Liver (tissue), 9 donors: ENCODE measurements around the gene CAPN7. TPM values are rescaled to one million over a fixed set of nuclear protein-coding genes. Genes with fewer than 3 reads are reported as not detected.
"Not testable (repeated sequence)": the region's sequence is repeated elsewhere in the genome, so short reads cannot be mapped to it uniquely, and the experiment has no call there.

Experiments
- DNase-seq: peaks from one replicate; pipeline ENCODE4 v3.0.0-alpha.2; 2017; ENCODE audit warnings: low spot score
- H3K27ac ChIP-seq, 2 donors: one replicate each; pipeline ENCODE4 v1.7.0; 2013; ENCODE audit warnings: inconsistent platforms in 2 of 2, low read length in 2 of 2, control low read depth in 1 of 2, low read depth in 1 of 2, mild to moderate bottlenecking in 1 of 2
- H3K27me3 ChIP-seq, 4 donors: one replicate each; pipeline versions ENCODE4 v1.6.1 to v1.7.0; 2013; ENCODE audit warnings: low read length in 3 of 4, inconsistent platforms in 1 of 4, mild to moderate bottlenecking in 1 of 4, moderate library complexity in 1 of 4; ENCODE audit not compliant: control insufficient read depth in 4 of 4, insufficient read depth in 4 of 4
- H3K36me3 ChIP-seq, 4 donors: one replicate each; pipeline versions ENCODE4 v1.6.1 to v1.7.0; 2013; ENCODE audit warnings: low read length in 3 of 4, mild to moderate bottlenecking in 3 of 4, low read depth in 1 of 4, moderate library complexity in 1 of 4; ENCODE audit not compliant: control insufficient read depth in 4 of 4, insufficient read depth in 3 of 4
- H3K4me1 ChIP-seq, 4 donors: one replicate each; pipeline versions ENCODE4 v1.6.1 to v1.7.0; 2013; ENCODE audit warnings: low read length in 3 of 4, mild to moderate bottlenecking in 3 of 4, moderate library complexity in 1 of 4; ENCODE audit not compliant: control insufficient read depth in 4 of 4, insufficient read depth in 4 of 4
- H3K4me3 ChIP-seq, 3 donors: one replicate each; pipeline versions ENCODE4 v1.6.1 to v1.7.0; 2013; ENCODE audit warnings: low read length in 3 of 3, control low read depth in 1 of 3, low read depth in 1 of 3, mild to moderate bottlenecking in 1 of 3
- H3K9ac ChIP-seq, 2 donors: one replicate each; pipeline ENCODE4 v1.7.0; 2013; ENCODE audit warnings: low read length in 2 of 2, mild to moderate bottlenecking in 2 of 2, moderate library complexity in 2 of 2, control low read depth in 1 of 2, low read depth in 1 of 2
- H3K9me3 ChIP-seq, 4 donors: one replicate each; pipeline versions ENCODE4 v1.6.1 to v1.7.0; 2013; ENCODE audit warnings: low read length in 3 of 4; ENCODE audit not compliant: control insufficient read depth in 4 of 4
- ATF3 ChIP-seq: IDR thresholded peaks from 2 replicates; pipeline ENCODE4 v1.6.1; 2016; ENCODE audit warnings: antibody characterized with exemption
- CTCF ChIP-seq: fragments of 150-350 bp; IDR thresholded peaks from 2 replicates; pipeline ENCODE4 v1.5.1; 2017; ENCODE audit warnings: improper control_type of control experiment, low read depth, low read length; ENCODE audit not compliant: missing input control
- EGR1 ChIP-seq, 2 donors: IDR thresholded peaks; 2 replicates each; pipeline ENCODE4 v1.6.1; 2016 to 2018; ENCODE audit warnings: antibody characterized with exemption in 2 of 2, low read depth in 2 of 2
- FOXA1 ChIP-seq: IDR thresholded peaks from 2 replicates; pipeline ENCODE4 v1.6.1; 2016; ENCODE audit warnings: antibody characterized with exemption
- FOXA2 ChIP-seq: IDR thresholded peaks from 2 replicates; pipeline ENCODE4 v1.6.1; 2016; ENCODE audit warnings: antibody characterized with exemption
- GABPA ChIP-seq, 2 donors: IDR thresholded peaks in 1 of 2; conservative IDR thresholded peaks in 1 of 2; 2 replicates each; pipeline ENCODE4 v1.6.1; 2016; ENCODE audit warnings: antibody characterized with exemption in 2 of 2, mild to moderate bottlenecking in 1 of 2, moderate library complexity in 1 of 2
- HNF4A ChIP-seq, 2 donors: conservative IDR thresholded peaks; 2 replicates each; pipeline ENCODE4 v1.6.1; 2016; ENCODE audit warnings: antibody characterized with exemption in 2 of 2, mild to moderate bottlenecking in 2 of 2
- HNF4G ChIP-seq: IDR thresholded peaks from 2 replicates; pipeline ENCODE4 v1.6.1; 2016; ENCODE audit warnings: antibody characterized with exemption
- JUND ChIP-seq, 2 donors: IDR thresholded peaks; 2 replicates each; pipeline ENCODE4 v1.6.1; 2016; ENCODE audit warnings: antibody characterized with exemption in 2 of 2
- MAX ChIP-seq: IDR thresholded peaks from 2 replicates; pipeline ENCODE4 v1.6.1; 2016; ENCODE audit warnings: antibody characterized with exemption
- NR2F2 ChIP-seq: IDR thresholded peaks from 2 replicates; pipeline ENCODE4 v1.6.1; 2016; ENCODE audit warnings: antibody characterized with exemption
- RAD21 ChIP-seq, 2 donors: IDR thresholded peaks; 2 replicates each; pipeline ENCODE4 v1.6.1; 2016; ENCODE audit warnings: antibody characterized with exemption in 2 of 2, mild to moderate bottlenecking in 2 of 2
- REST ChIP-seq: IDR thresholded peaks from 2 replicates; pipeline ENCODE4 v1.6.1; 2016; ENCODE audit warnings: antibody characterized with exemption, mild to moderate bottlenecking
- RXRA ChIP-seq, 2 donors: IDR thresholded peaks; 2 replicates each; pipeline ENCODE4 v1.6.1; 2017 to 2018; ENCODE audit warnings: antibody characterized with exemption in 2 of 2, mild to moderate bottlenecking in 1 of 2
- SP1 ChIP-seq: IDR thresholded peaks from 2 replicates; pipeline ENCODE4 v1.6.1; 2018; ENCODE audit warnings: antibody characterized with exemption, mild to moderate bottlenecking
- TAF1 ChIP-seq: conservative IDR thresholded peaks from 2 replicates; pipeline ENCODE4 v1.6.1; 2016; ENCODE audit warnings: antibody characterized with exemption, mild to moderate bottlenecking
- ZBTB33 ChIP-seq: IDR thresholded peaks from 2 replicates; pipeline ENCODE4 v1.6.1; 2016; ENCODE audit warnings: antibody characterized with exemption
- WGBS: extraction: QIAGEN DNeasy Blood & Tissue Kit; methylation state at CpG from one replicate; pipeline ENCODE4 v1.1.7; 2013; 5-methylcytosine and 5-hydroxymethylcytosine counted together
- polyA plus RNA-seq, 2 donors: library from polyadenylated mRNA; stranded (reverse) in 1 of 2; unstranded in 1 of 2; fragments of 200-250 nt in 1 of 2; fragments of >200 nt in 1 of 2; fragmentation: Nextera tagmentation in 1 of 2; extraction: Ambion mirVana in 1 of 2; gene quantifications; one replicate each; pipeline versions ENCODE4 v1.2.1 to v1.2.3, GENCODE V29; 2013 to 2015
- total RNA-seq, 2 donors: library from RNA; depleted of rRNA; stranded (reverse); fragments of >200 nt; gene quantifications; one replicate each; pipeline ENCODE4 v1.2.3, GENCODE V29; 2014
- donor health status: healthy.
- donor health status: healthy.
- donor health status: healthy.
- donor health status: healthy.
- donor health status: healthy.

CAPN7 gene
- total and polyA plus RNA-seq, 4 donors, result 9.5 to 41.9 (median 17.9) TPM

GRCh38 chr3:15186101-15186476, 20.0 kb upstream of the CAPN7 start:
- DNase-seq, result no peak
- H3K36me3 ChIP-seq, result no peaks in the 10 kb centered on the region
- H3K9me3 ChIP-seq, result no peaks in the 10 kb centered on the region
- 94% methylated on average over 1 of the region's 1 CpG for WGBS
- H3K9ac ChIP-seq, result no peak overlapping the region
- TF ChIP-seq MAX (no peak), NR2F2 (no peak), ZBTB33 (no peak), HNF4A (conservative IDR thresholded peaks at IDR 0.05) (no peak), ATF3 (no peak), JUND (IDR thresholded peaks at IDR 0.05) (no peak), CTCF (no peak), REST (no peak), FOXA2 (no peak), RAD21 (IDR thresholded peaks at IDR 0.05) (no peak), SP1 (no peak), GABPA (IDR thresholded peaks at IDR 0.05 in 1 of 2, conservative IDR thresholded peaks at IDR 0.05 in 1 of 2) (no peak), RXRA (IDR thresholded peaks at IDR 0.05) (no peak), FOXA1 (no peak), TAF1 (no peak), EGR1 (IDR thresholded peaks at IDR 0.05; ENCODE audit: low read depth in 2 of 2) (no peak), HNF4G (no peak)
- no peaks in the 10 kb centered on the region for H3K27me3 ChIP-seq
- no peak overlapping the region for H3K27ac ChIP-seq
- H3K4me1 ChIP-seq, result no peaks in the 10 kb centered on the region
- H3K4me3 ChIP-seq, result no peak overlapping the region

- not testable (repeated sequence) for H3K4me3 ChIP-seq, H3K9ac ChIP-seq, H3K36me3 ChIP-seq, H3K27ac ChIP-seq, DNase-seq, H3K9me3 ChIP-seq, H3K4me1 ChIP-seq, H3K27me3 ChIP-seq
- 90% methylated on average over 15 of the region's 33 CpGs for WGBS
Measured at GRCh38 chr3:15186477-15187164, 19.4 kb upstream of the CAPN7 start.
